Measurements from ENCODE around the gene SPG11.

DNA sequence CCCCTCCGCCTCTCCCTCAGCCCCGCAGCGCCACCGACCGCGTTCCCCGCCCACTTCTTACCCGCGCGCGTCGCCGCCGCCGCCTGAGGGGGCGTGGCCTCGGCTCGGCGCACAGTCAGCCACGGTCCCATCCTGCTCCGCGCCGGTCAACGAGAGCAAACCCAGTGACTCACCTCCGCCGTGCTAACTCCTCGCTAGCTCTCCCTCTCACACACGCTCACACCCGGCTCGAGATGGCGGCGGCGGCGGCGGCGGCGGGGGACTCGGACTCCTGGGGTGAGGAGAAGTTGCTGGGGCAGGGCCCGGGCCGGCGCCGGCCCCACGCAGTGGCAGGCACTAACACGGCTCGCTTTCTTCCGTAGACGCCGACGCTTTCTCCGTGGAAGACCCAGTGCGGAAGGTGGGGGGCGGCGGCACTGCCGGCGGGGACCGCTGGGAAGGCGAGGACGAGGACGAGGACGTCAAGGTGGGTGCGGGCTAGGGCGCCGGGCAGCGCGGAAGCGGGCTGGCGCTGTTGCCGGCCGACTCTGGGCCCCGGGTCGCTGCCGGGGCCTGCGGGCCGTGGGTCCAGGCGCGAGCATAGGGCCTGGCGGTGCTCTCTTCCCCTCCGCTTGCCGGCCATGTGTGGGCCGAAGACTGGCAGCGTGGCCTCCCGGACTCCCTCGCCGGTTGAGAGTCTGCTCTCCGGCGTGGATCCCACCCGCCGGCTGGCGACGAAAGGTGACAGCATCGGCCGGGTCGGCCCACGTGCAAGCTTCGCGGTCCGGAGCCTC is 126.3 kb downstream of the SPG11 start, which contains the start of gene EIF3J:
- TF ChIP-seq EZH2phosphoT487 (IDR thresholded peaks at IDR 0.05; ENCODE audit: insufficient read depth, low read depth) = no peak
- no peak for TF ChIP-seq EZH2 (IDR thresholded peaks at IDR 0.05; ENCODE audit: insufficient read depth, poor library complexity, severe bottlenecking)

Data from GM23248 (cell line).